HepG2 (cell line): ENCODE results near the gene FAF2. TPM values are rescaled to one million over a fixed set of nuclear protein-coding genes. Genes with fewer than 3 reads are reported as not detected.
A peak's percentile ranks its signal among the peaks of the same experiment; 100 is the strongest.

ENCODE experiments used
- BCL3 ChIP-seq: sonication (generic); formaldehyde crosslinking; IDR thresholded peaks from 2 replicates; pipeline ENCODE4 v1.5.1; 2020; ENCODE audit warnings: mild to moderate bottlenecking, missing genetic modification reagents, moderate library complexity
- JARID2 ChIP-seq: sonication (generic); formaldehyde crosslinking; IDR thresholded peaks from 2 replicates; pipeline ENCODE4 v1.8.1; 2023; ENCODE audit warnings: missing genetic modification reagents, inconsistent platforms; ENCODE audit not compliant: insufficient replicate concordance
- PATZ1 ChIP-seq: sonication (generic); formaldehyde crosslinking; IDR thresholded peaks from 2 replicates; pipeline ENCODE4 v1.4.0; 2020; ENCODE audit warnings: missing genetic modification reagents
- PCBP2 ChIP-seq: fragments of 200-400 bp; formaldehyde crosslinking; optimal IDR thresholded peaks from 2 replicates; pipeline ENCODE3; 2018; ENCODE audit warnings: low read length, low read depth; ENCODE audit not compliant: poor library complexity, severe bottlenecking
- PHF8 ChIP-seq: sonication (generic); formaldehyde crosslinking; IDR thresholded peaks from 2 replicates; pipeline ENCODE4 v1.5.0; 2020; ENCODE audit warnings: missing genetic modification reagents
- SKI ChIP-seq: fragments of 450-650 bp; IDR thresholded peaks from one replicate; pipeline ENCODE4 v1.6.1; 2018; ENCODE audit warnings: mild to moderate bottlenecking; ENCODE audit not compliant: partially characterized antibody
- SOX13 ChIP-seq, 3 experiments: fragments of 450-650 bp in 1 of 3; sonication (generic) in 1 of 3; formaldehyde crosslinking in 1 of 3; IDR thresholded peaks in 2 of 3; conservative IDR thresholded peaks in 1 of 3; 2 replicates each; pipeline versions ENCODE4 v1.5.0 to v1.6.1; 2016 to 2020; ENCODE audit warnings: antibody characterized with exemption in 1 of 3, mild to moderate bottlenecking in 1 of 3, missing compliant biosample characterization in 1 of 3, missing genetic modification reagents in 1 of 3, moderate library complexity in 1 of 3
- SRSF9 ChIP-seq: fragments of 200-400 bp; formaldehyde crosslinking; IDR thresholded peaks from 2 replicates; pipeline ENCODE4 v1.6.1; 2018; ENCODE audit warnings: borderline replicate concordance, mild to moderate bottlenecking, low read depth, low read length; ENCODE audit not compliant: insufficient read depth, poor library complexity, severe bottlenecking
- TEAD2 ChIP-seq: sonication (generic); formaldehyde crosslinking; IDR thresholded peaks from 2 replicates; pipeline ENCODE4 v1.9.0; 2021; ENCODE audit warnings: missing genetic modification reagents
- TGIF2 ChIP-seq: IDR thresholded peaks from 2 replicates; pipeline ENCODE4 v1.6.1; 2016; ENCODE audit warnings: control low read depth, missing compliant biosample characterization
- UBTF ChIP-seq: sonication (generic); formaldehyde crosslinking; IDR thresholded peaks from 2 replicates; pipeline ENCODE4 v1.4.0; 2020; ENCODE audit warnings: mild to moderate bottlenecking, missing genetic modification reagents
- ZBTB43 ChIP-seq: sonication (generic); formaldehyde crosslinking; conservative IDR thresholded peaks from 2 replicates; pipeline ENCODE4 v1.4.0; 2020; ENCODE audit warnings: missing genetic modification reagents
- ZFYVE20 ChIP-seq: sonication (generic); formaldehyde crosslinking; IDR thresholded peaks from 2 replicates; pipeline ENCODE4 v1.8.0; 2023; ENCODE audit warnings: low read depth, mild to moderate bottlenecking, moderate library complexity, missing genetic modification reagents, borderline replicate concordance
- ZNF225 ChIP-seq: sonication (generic); formaldehyde crosslinking; IDR thresholded peaks from 2 replicates; pipeline ENCODE4 v1.4.0; 2020; ENCODE audit warnings: mild to moderate bottlenecking, missing genetic modification reagents
- ZNF503 ChIP-seq: sonication (generic); formaldehyde crosslinking; IDR thresholded peaks from 2 replicates; pipeline ENCODE4 v1.4.0; 2020; ENCODE audit warnings: missing genetic modification reagents
- ZNF644 ChIP-seq: IDR thresholded peaks from 2 replicates; pipeline ENCODE4 v1.6.1; 2016; ENCODE audit warnings: low read depth
- ZNF780A ChIP-seq: sonication (generic); formaldehyde crosslinking; IDR thresholded peaks from 2 replicates; pipeline ENCODE4 v1.8.0; 2022; ENCODE audit warnings: mild to moderate bottlenecking, missing genetic modification reagents, moderate library complexity
- ZNF83 ChIP-seq: sonication (generic); formaldehyde crosslinking; IDR thresholded peaks from 2 replicates; pipeline ENCODE4 v1.4.0; 2020; ENCODE audit warnings: missing genetic modification reagents, mild to moderate bottlenecking, borderline replicate concordance
- ZSCAN31 ChIP-seq: sonication (generic); formaldehyde crosslinking; IDR thresholded peaks from 2 replicates; pipeline ENCODE4 v1.5.0; 2020; ENCODE audit warnings: low read depth, mild to moderate bottlenecking, missing genetic modification reagents
- polyA plus RNA-seq, 8 experiments: library from polyadenylated mRNA; depleted of rRNA in 3 of 8; stranded (reverse) in 7 of 8; unstranded in 1 of 8; fragments of >200 nt; fragmentation: Illumina TruSeq in 4 of 8; extraction: Trizol in 4 of 8; gene quantifications; 2 replicates each; pipeline versions ENCODE4 v1.2.1 to v1.2.3, GENCODE V29; 2011 to 2016; ENCODE audit warnings: low read depth in 4 of 8, missing spikeins in 1 of 8, mixed read lengths in 1 of 8; ENCODE audit not compliant: insufficient read depth in 1 of 8
- total RNA-seq, 5 experiments: library from RNA; depleted of rRNA; stranded (reverse); fragments of >200 nt; fragmentation: Illumina TruSeq; extraction: Trizol; gene quantifications; 2 replicates each; pipeline ENCODE4 v1.2.3, GENCODE V29; 2016; ENCODE audit warnings: low read depth in 1 of 5

The FAF2 gene
- total and polyA plus RNA-seq, 2 of the 13 experiments (the other 11 are each of a cell fraction or from before 2014, with no cell fraction given), result 27.8 to 34.3 TPM

GRCh38 chr5:176536132-176536901, 88.1 kb downstream of the FAF2 start (continued):
- TF ChIP-seq PATZ1 (peak; percentile 42; the same call in 1 of the 2 replicates), ZNF83 (CRISPR knock-in tag) (no peak), UBTF (peak; percentile 45; the same call in 1 of the 2 replicates), BCL3 (CRISPR knock-in tag) (no peak), JARID2 (CRISPR knock-in tag) (no peak), SKI (no peak), ZNF225 (CRISPR knock-in tag) (no peak), ZNF503 (CRISPR knock-in tag) (no peak), ZSCAN31 (CRISPR knock-in tag) (no peak), PCBP2 (no peak), TGIF2 (no peak), ZFYVE20 (no peak), SRSF9 (no peak), ZNF644 (CRISPR knock-in tag) (no peak), PHF8 (CRISPR knock-in tag) (peak; percentile 54), TEAD2 (CRISPR knock-in tag) (no peak), ZNF780A (CRISPR knock-in tag) (peak; percentile 53; the same call in 1 of the 2 replicates), ZBTB43 (CRISPR knock-in tag) (no peak), SOX13 (IDR thresholded peaks at IDR 0.05) (peak; percentile 48; the same call in 1 of the 2 replicates), SOX13 (CRISPR knock-in tag; conservative IDR thresholded peaks at IDR 0.05 in 1 of 2, IDR thresholded peaks at IDR 0.05 in 1 of 2) (no peak; a peak in 1 of 4 replicates)
